ENCODE measurements around the gene PRDM5. TPM values are rescaled to one million over a fixed set of nuclear protein-coding genes. Genes with fewer than 3 reads are reported as not detected.

Gene PRDM5
- total RNA-seq, 2 experiments from 2014 or later = 0.20 to 0.57 TPM

- H3K27ac Mint-ChIP-seq = no peak overlapping the region
- no peak for DNase-seq
- peaks cover 5% of the 10 kb centered on the region for H3K4me1 Mint-ChIP-seq (ENCODE audit: low read depth)
- no peak overlapping the region for H3K4me3 Mint-ChIP-seq
- no peaks in the 10 kb centered on the region for H3K9me3 Mint-ChIP-seq
- H3K36me3 Mint-ChIP-seq (ENCODE audit: low read depth) = no peaks in the 10 kb centered on the region
- intact Hi-C loops (cut with micrococcal nuclease) = no loop called here
- H3K27me3 Mint-ChIP-seq (ENCODE audit: low read depth) = peaks cover 4% of the 10 kb centered on the region
- CTCF ChIA-PET = interaction anchor here (1.0 kb wide), 1 partner anchor 28 kb away, joined by 4 read pairs; no protein-coding TSS in a partner anchor
These were observed 4.0 kb upstream of the PRDM5 start for GRCh38 chr4:120926358-120927025.

GRCh38 chr4:120924931-120925330 is 2.4 kb upstream of the PRDM5 start:
- H3K36me3 Mint-ChIP-seq (ENCODE audit: low read depth) = no peaks in the 10 kb centered on the region
- DNase-seq = no peak
- H3K27me3 Mint-ChIP-seq (ENCODE audit: low read depth) = peaks cover 4% of the 10 kb centered on the region
- CTCF ChIA-PET = interaction anchor here (0.5 kb wide), 1 partner anchor 15 kb away, joined by 3 read pairs; no protein-coding TSS in a partner anchor
- no peaks in the 10 kb centered on the region for H3K9me3 Mint-ChIP-seq
- intact Hi-C loops (cut with micrococcal nuclease) = loop anchor here (5.0 kb wide), 3 partner anchors 117 to 382 kb away; no protein-coding TSS in a partner anchor
- no peak overlapping the region for H3K4me3 Mint-ChIP-seq
- peaks cover 5% of the 10 kb centered on the region for H3K4me1 Mint-ChIP-seq (ENCODE audit: low read depth)
- no peak overlapping the region for H3K27ac Mint-ChIP-seq

GRCh38 chr4:120923207-120923522 is 639 bp upstream of the PRDM5 start:
- H3K4me3 Mint-ChIP-seq = peak overlapping the region; percentile 73
- CTCF ChIA-PET = interaction anchor here (1.1 kb wide), 1 partner anchor 26 kb away, joined by 3 read pairs; no protein-coding TSS in a partner anchor

GRCh38 chr4:120921456-120922380 is 808 bp downstream of the PRDM5 start:
- H3K36me3 Mint-ChIP-seq (ENCODE audit: low read depth) = no peaks in the 10 kb centered on the region
- DNase-seq = peak; percentile 68
- H3K9me3 Mint-ChIP-seq = no peaks in the 10 kb centered on the region
- H3K4me1 Mint-ChIP-seq (ENCODE audit: low read depth) = peaks cover 13% of the 10 kb centered on the region
- H3K27me3 Mint-ChIP-seq (ENCODE audit: low read depth) = peaks cover 5% of the 10 kb centered on the region
- intact Hi-C loops (cut with micrococcal nuclease) = loop anchor here (1.0 to 5.0 kb wide), 8 partner anchors 75 to 855 kb away; partner anchors contain the start of genes MAD2L1 and NDNF
- H3K4me3 Mint-ChIP-seq = peak overlapping the region; percentile 70
- H3K27ac Mint-ChIP-seq = peak overlapping the region; percentile 54
- CTCF ChIA-PET = no interaction called here

More at GRCh38 chr4:120923207-120923522, 639 bp upstream of the PRDM5 start:
- H3K36me3 Mint-ChIP-seq (ENCODE audit: low read depth) = no peaks in the 10 kb centered on the region
- no peak for DNase-seq
- no peaks in the 10 kb centered on the region for H3K9me3 Mint-ChIP-seq
- peaks cover 4% of the 10 kb centered on the region for H3K27me3 Mint-ChIP-seq (ENCODE audit: low read depth)
- H3K27ac Mint-ChIP-seq = no peak overlapping the region
- intact Hi-C loops (cut with micrococcal nuclease) = loop anchor here (2.0 to 5.0 kb wide), 4 partner anchors 119 to 384 kb away; partner anchors contain the start of gene NDNF
- H3K4me1 Mint-ChIP-seq (ENCODE audit: low read depth) = peaks cover 13% of the 10 kb centered on the region

GRCh38 chr4:120920666-120921065 is 1.9 kb downstream of the PRDM5 start:
- Mint-ChIP-seq H3K36me3 (ENCODE audit: low read depth) (no peaks in the 10 kb centered on the region), H3K9me3 (no peaks in the 10 kb centered on the region), H3K27ac (no peak overlapping the region), H3K4me1 (ENCODE audit: low read depth) (peaks cover 13% of the 10 kb centered on the region), H3K27me3 (ENCODE audit: low read depth) (peaks cover 8% of the 10 kb centered on the region), H3K4me3 (no peak overlapping the region)
- DNase-seq = no peak
- intact Hi-C loops (cut with micrococcal nuclease) = loop anchor here (2.0 to 5.0 kb wide), 5 partner anchors 74 to 387 kb away; no protein-coding TSS in a partner anchor
- CTCF ChIA-PET = no interaction called here

- Mint-ChIP-seq H3K9me3 (no peaks in the 10 kb centered on the region), H3K4me1 (ENCODE audit: low read depth) (peaks cover 13% of the 10 kb centered on the region), H3K36me3 (ENCODE audit: low read depth) (no peaks in the 10 kb centered on the region), H3K4me3 (no peak overlapping the region), H3K27me3 (ENCODE audit: low read depth) (peaks cover 8% of the 10 kb centered on the region), H3K27ac (no peak overlapping the region)
- CTCF ChIA-PET = interaction anchor here (0.7 to 1.5 kb wide), 5 partner anchors 10 to 112 kb away, joined by 3 to 7 read pairs (median 4); no protein-coding TSS in a partner anchor
- DNase-seq = no peak
- intact Hi-C loops (cut with micrococcal nuclease) = no loop called here
These were observed 3.2 kb downstream of the PRDM5 start for GRCh38 chr4:120919358-120919757.

- intact Hi-C loops (cut with micrococcal nuclease) = no loop called here
- Mint-ChIP-seq H3K9me3 (no peaks in the 10 kb centered on the region), H3K27me3 (ENCODE audit: low read depth) (peaks cover 4% of the 10 kb centered on the region), H3K4me3 (no peak overlapping the region), H3K27ac (no peak overlapping the region), H3K4me1 (ENCODE audit: low read depth) (peaks cover 13% of the 10 kb centered on the region), H3K36me3 (ENCODE audit: low read depth) (no peaks in the 10 kb centered on the region)
- no peak for DNase-seq
- CTCF ChIA-PET = interaction anchor here (0.7 to 1.6 kb wide), 8 partner anchors 9 to 312 kb away, joined by 3 to 7 read pairs (median 4); no protein-coding TSS in a partner anchor
These were observed 3.7 kb downstream of the PRDM5 start for GRCh38 chr4:120918788-120919187.

GRCh38 chr4:120918092-120918491 is 4.4 kb downstream of the PRDM5 start:
- intact Hi-C loops (cut with micrococcal nuclease) = no loop called here
- no peak overlapping the region for H3K4me3 Mint-ChIP-seq
- peaks cover 13% of the 10 kb centered on the region for H3K4me1 Mint-ChIP-seq (ENCODE audit: low read depth)
- H3K27ac Mint-ChIP-seq = no peak overlapping the region
- no peaks in the 10 kb centered on the region for H3K36me3 Mint-ChIP-seq (ENCODE audit: low read depth)
- DNase-seq = no peak
- no peaks in the 10 kb centered on the region for H3K9me3 Mint-ChIP-seq
- CTCF ChIA-PET = interaction anchor here (0.6 to 1.6 kb wide), 3 partner anchors 60 to 198 kb away, joined by 3 to 6 read pairs (median 6); no protein-coding TSS in a partner anchor
- peaks cover 4% of the 10 kb centered on the region for H3K27me3 Mint-ChIP-seq (ENCODE audit: low read depth)

- CTCF ChIA-PET = no interaction called here
- H3K27me3 Mint-ChIP-seq (ENCODE audit: low read depth) = peaks cover 4% of the 10 kb centered on the region
- no peak overlapping the region for H3K27ac Mint-ChIP-seq
- peaks cover 13% of the 10 kb centered on the region for H3K4me1 Mint-ChIP-seq (ENCODE audit: low read depth)
- H3K9me3 Mint-ChIP-seq = no peaks in the 10 kb centered on the region
- DNase-seq = no peak
- H3K36me3 Mint-ChIP-seq (ENCODE audit: low read depth) = no peaks in the 10 kb centered on the region
- no peak overlapping the region for H3K4me3 Mint-ChIP-seq
- intact Hi-C loops (cut with micrococcal nuclease) = no loop called here
These were observed 5.6 kb downstream of the PRDM5 start for GRCh38 chr4:120916937-120917336.

- H3K4me1 Mint-ChIP-seq (ENCODE audit: low read depth) = peaks cover 12% of the 10 kb centered on the region
- H3K9me3 Mint-ChIP-seq = no peaks in the 10 kb centered on the region
- H3K27me3 Mint-ChIP-seq (ENCODE audit: low read depth) = peaks cover 4% of the 10 kb centered on the region
- intact Hi-C loops (cut with micrococcal nuclease) = no loop called here
- H3K36me3 Mint-ChIP-seq (ENCODE audit: low read depth) = no peaks in the 10 kb centered on the region
- DNase-seq = no peak
- CTCF ChIA-PET = no interaction called here
- no peak overlapping the region for H3K4me3 Mint-ChIP-seq
- no peak overlapping the region for H3K27ac Mint-ChIP-seq
These were observed 7.2 kb downstream of the PRDM5 start for GRCh38 chr4:120915336-120915735.

- no peaks in the 10 kb centered on the region for H3K9me3 Mint-ChIP-seq
- intact Hi-C loops (cut with micrococcal nuclease) = loop anchor here (1.0 kb wide), 1 partner anchor 251 kb away; no protein-coding TSS in a partner anchor
- CTCF ChIA-PET = no interaction called here
- H3K4me1 Mint-ChIP-seq (ENCODE audit: low read depth) = peaks cover 5% of the 10 kb centered on the region
- no peak overlapping the region for H3K4me3 Mint-ChIP-seq
- no peak overlapping the region for H3K27ac Mint-ChIP-seq
- no peak for DNase-seq
- H3K27me3 Mint-ChIP-seq (ENCODE audit: low read depth) = peaks cover 2% of the 10 kb centered on the region
- no peaks in the 10 kb centered on the region for H3K36me3 Mint-ChIP-seq (ENCODE audit: low read depth)
These were observed 19.1 kb downstream of the PRDM5 start for GRCh38 chr4:120903419-120903818.

GRCh38 chr4:120902925-120903324 is 19.6 kb downstream of the PRDM5 start:
- peaks cover 2% of the 10 kb centered on the region for H3K27me3 Mint-ChIP-seq (ENCODE audit: low read depth)
- H3K36me3 Mint-ChIP-seq (ENCODE audit: low read depth) = no peaks in the 10 kb centered on the region
- no peak overlapping the region for H3K27ac Mint-ChIP-seq
- CTCF ChIA-PET = no interaction called here
- peaks cover 5% of the 10 kb centered on the region for H3K4me1 Mint-ChIP-seq (ENCODE audit: low read depth)
- no peak overlapping the region for H3K4me3 Mint-ChIP-seq
- peak; percentile 38 for DNase-seq
- intact Hi-C loops (cut with micrococcal nuclease) = loop anchor here (1.0 kb wide), 1 partner anchor 251 kb away; no protein-coding TSS in a partner anchor
- no peaks in the 10 kb centered on the region for H3K9me3 Mint-ChIP-seq

Measured in activated naive CD4-positive, alpha-beta T cell treated with anti-CD3 and anti-CD28 coated beads for 36 hours (primary cell).